ENCODE data around the gene CERS2. TPM values are rescaled to one million over a fixed set of nuclear protein-coding genes. Genes with fewer than 3 reads are reported as not detected.

The CERS2 gene
- total RNA-seq, 1 donor from 2014 or later = 58.3 TPM

- peak; percentile 85 for DNase-seq (ENCODE audit: low read depth)
These were observed 52.1 kb downstream of the CERS2 start for GRCh38 chr1:150922519-150922975.

GRCh38 chr1:150917387-150917786 is 57.2 kb downstream of the CERS2 start:
- DNase-seq (ENCODE audit: low read depth) = no peak

Other genes with a start within 250 kb of the CERS2 start
- gene CTSS, start 209.1 kb downstream of the CERS2 start, total RNA-seq = 2.6 and 3.8 TPM in 2 replicates
- 2.6 and 3.0 TPM in 2 replicates for gene CTSK, start 166.6 kb downstream of the CERS2 start, total RNA-seq
- gene ARNT, start 98.2 kb downstream of the CERS2 start, total RNA-seq = 33.1 and 41.7 TPM in 2 replicates
- gene CTXND2, start 87.7 kb downstream of the CERS2 start, total RNA-seq = not detected in 2 replicates
- gene SETDB1, start 48.5 kb downstream of the CERS2 start, total RNA-seq = 42.9 and 48.3 TPM in 2 replicates
- not detected in 2 replicates for gene ANXA9, start 7.5 kb upstream of the CERS2 start, total RNA-seq
- 23.6 and 39.6 TPM in 2 replicates for gene MINDY1, start 32.1 kb upstream of the CERS2 start, total RNA-seq
- gene PRUNE1, start 33.6 kb upstream of the CERS2 start, total RNA-seq = 25.9 and 47.5 TPM in 2 replicates
- gene BNIPL, start 61.8 kb upstream of the CERS2 start, total RNA-seq = 1.4 and 1.8 TPM in 2 replicates
- gene C1orf56, start 72.9 kb upstream of the CERS2 start, total RNA-seq = 4.8 and 5.4 TPM in 2 replicates
- 65.9 and 92.2 TPM in 2 replicates for gene CDC42SE1, start 84.8 kb upstream of the CERS2 start, total RNA-seq
- 76.6 and 79.8 TPM in 2 replicates for gene MLLT11, start 85.6 kb upstream of the CERS2 start, total RNA-seq
- gene GABPB2, start 95.9 kb upstream of the CERS2 start, total RNA-seq = 4.3 and 6.7 TPM in 2 replicates
- 73.1 and 132 TPM in 2 replicates for gene SEMA6C, start 171.8 kb upstream of the CERS2 start, total RNA-seq
- not detected in 2 replicates for gene TNFAIP8L2, start 181.8 kb upstream of the CERS2 start, total RNA-seq
- gene LYSMD1, start 191.1 kb upstream of the CERS2 start, total RNA-seq = 18.7 and 23.9 TPM in 2 replicates
- 26.0 and 26.1 TPM in 2 replicates for gene SCNM1, start 191.3 kb upstream of the CERS2 start, total RNA-seq
- gene TMOD4, start 201.1 kb upstream of the CERS2 start, total RNA-seq = 0.35 and 0.47 TPM in 2 replicates
- 80.3 and 81.8 TPM in 2 replicates for gene VPS72, start 215.4 kb upstream of the CERS2 start, total RNA-seq
- 34.2 and 40.4 TPM in 2 replicates for gene PIP5K1A, start 223.7 kb upstream of the CERS2 start, total RNA-seq

All from myocyte (in vitro differentiated cells).